ENCODE results near the gene GDI1.

DNA sequence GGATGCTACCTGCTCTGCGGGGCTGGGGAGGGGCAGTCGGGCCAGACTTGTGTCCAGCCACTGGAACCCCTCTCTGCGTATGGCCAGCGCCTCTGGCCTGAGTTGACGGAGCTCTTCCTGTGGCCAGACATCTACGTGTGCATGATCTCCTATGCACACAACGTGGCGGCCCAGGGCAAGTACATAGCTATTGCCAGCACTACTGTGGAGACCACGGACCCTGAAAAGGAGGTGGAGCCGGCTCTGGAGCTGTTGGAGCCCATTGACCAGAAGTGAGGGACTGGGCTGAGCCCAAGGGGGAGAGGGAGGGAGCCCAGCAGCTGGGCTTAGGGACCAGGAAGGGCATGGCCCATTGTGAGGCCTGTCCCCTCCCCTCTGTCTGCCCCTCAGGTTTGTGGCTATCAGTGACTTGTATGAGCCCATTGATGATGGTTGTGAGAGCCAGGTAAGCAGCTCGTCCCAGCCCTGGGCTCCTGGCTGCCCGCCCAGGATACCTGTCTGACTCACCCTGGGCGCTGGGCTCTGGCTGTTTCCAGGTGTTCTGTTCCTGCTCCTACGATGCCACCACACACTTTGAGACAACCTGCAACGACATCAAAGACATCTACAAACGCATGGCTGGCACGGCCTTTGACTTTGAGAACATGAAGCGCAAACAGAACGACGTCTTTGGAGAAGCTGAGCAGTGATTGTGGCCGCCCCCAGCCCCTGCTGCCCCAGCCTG, 5.2 kb downstream of the GDI1 start:
- no peak for TF ChIP-seq CTCF (IDR thresholded peaks at IDR 0.05)
- TF ChIP-seq POLR2A (IDR thresholded peaks at IDR 0.05) = no peak

Data from Peyer's patch (tissue), 4 donors.